Dermis blood vessel endothelial cell (primary cell): Measurements from ENCODE around the gene ERBB2. TPM values are rescaled to one million over a fixed set of nuclear protein-coding genes. Genes with fewer than 3 reads are reported as not detected.
"Not testable (repeated sequence)": the region's sequence is repeated elsewhere in the genome, so short reads cannot be mapped to it uniquely, and the experiment has no call there.

Experiments
- DNase-seq: peaks from one replicate; pipeline ENCODE4 v3.0.0; 2010
- total RNA-seq: library from RNA; depleted of rRNA; stranded (reverse); fragments of >200 nt; gene quantifications from 2 replicates; pipeline ENCODE4 v1.2.3, GENCODE V29; 2014

Gene ERBB2
- total RNA-seq, 1 donor from 2014 or later, result 3.4 TPM

DNA sequence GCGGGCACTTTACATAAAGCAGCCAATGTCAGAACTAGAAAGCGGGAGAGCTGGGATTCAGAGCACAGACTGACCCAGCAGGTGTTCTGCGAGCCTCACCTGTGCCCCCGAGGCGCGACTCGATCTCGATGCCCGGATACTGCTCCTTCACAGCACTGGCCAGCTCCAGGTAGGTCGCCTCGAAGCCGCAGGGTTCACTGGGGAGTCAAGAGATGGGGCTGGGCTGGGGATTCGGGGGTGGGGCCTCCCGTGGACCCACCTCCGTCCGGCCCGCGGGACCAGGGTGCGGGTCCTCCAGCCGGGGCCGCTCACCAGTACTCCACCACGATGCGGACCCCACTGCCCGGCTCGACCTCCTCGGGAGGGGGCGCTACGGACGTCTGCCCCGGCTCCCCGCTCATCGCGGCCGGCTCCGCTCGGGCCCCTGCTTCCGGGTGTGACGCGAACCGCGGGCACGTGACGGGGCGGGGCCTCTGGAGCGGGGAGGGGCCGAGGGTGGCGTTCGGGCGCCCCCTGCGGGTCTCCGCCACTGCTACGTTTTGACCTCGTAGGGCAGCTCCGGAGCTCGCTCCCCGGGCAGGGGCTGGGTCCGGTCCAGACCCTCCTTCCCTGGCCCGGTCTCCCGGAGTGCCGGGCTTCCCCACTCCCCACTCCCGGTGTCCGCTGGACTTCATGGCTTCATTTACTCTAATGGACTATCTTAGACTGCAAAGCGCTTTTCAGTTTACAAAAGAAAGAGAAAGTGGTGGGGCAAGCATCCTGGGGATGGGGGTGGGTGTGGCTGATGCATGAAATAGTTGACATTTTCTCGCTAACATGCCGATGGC lies 30.4 kb downstream of the ERBB2 start, which contains the start of gene MIEN1:
TSS of gene MIEN1 (minus strand) at position 438 of the 827 bp plus-strand sequence. CDS start at position 401, 37 bp downstream.
- peak; percentile 89 for DNase-seq

DNA sequence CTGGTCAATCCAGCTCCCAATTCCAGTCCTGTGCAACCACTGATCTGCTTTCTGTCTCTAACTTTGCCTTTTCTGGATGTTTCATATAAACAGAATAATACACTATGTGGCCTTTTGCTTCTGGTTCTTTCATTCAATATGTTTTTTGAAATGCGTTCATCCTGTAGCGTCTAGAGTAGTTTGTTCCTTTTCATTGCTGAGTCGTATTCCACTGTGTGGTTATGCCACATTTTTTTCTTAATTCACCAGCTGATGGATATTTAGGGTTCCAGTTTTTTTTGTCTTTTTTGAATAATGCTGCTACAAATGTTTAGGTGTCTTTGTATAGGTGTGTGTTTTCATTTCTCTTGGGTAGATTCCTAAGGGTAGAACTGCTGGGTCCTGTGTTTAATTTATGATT lies 32.7 kb downstream of the ERBB2 start:
- no peak for DNase-seq

DNA sequence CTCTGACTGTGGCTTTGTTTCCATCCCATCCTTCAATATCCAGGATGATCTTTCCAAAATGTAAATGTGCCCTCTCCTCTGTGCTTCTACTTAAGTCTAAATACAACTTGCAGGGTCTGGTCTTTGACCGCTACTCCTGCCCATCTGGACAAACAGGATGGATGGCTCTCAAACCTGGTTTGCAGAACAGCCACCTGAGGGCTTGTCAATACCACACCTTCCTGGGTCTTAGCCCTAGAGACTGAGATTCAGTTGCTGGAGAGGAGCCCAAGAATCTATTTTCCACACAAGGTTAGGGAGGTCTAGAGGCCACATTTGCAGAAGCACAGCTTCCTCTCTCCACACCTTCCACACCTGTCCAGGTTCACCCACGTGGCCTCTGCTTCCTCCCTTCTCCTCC lies 36.0 kb downstream of the ERBB2 start:
- DNase-seq, result no peak

DNA sequence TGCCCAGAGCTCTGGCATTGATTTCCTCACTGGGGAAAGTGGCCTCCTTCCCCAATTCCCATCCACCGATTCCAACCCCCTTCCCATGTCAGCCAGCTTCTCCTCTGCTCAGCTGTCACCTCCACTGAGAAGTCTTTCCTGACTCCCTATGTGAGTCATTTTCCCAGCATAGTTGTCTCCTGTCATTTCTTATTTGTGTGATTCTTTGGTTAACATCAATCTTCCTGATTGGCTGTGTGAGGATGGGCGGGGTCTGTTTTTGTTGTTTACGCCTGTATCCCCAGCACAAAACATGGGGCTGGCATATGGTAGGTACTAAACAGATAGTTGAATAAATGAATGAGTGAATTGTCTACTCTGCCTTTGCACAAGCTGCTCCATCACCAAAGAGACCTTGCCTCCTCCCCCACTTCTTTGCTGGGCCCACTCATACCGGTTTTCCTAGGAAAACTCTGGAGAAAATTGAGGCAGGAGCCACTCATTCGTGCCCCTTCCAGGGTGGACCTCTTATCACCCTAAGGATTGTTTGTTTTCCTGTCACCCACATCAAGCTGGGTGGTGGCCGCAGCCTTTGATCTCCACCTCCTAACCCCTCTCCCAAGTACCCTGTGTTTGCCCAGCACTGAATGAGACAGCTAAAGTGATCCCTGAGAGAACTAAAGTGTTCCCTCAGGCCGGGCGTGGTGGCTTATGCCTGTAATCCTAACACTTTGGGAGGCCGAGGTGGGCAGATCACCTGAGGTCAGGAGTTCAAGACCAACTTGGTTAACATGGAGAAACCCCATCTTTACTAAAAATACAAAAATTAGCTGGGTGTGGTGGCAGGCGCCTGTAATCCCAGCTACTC lies 36.7 kb downstream of the ERBB2 start:
- DNase-seq, result no peak

DNA sequence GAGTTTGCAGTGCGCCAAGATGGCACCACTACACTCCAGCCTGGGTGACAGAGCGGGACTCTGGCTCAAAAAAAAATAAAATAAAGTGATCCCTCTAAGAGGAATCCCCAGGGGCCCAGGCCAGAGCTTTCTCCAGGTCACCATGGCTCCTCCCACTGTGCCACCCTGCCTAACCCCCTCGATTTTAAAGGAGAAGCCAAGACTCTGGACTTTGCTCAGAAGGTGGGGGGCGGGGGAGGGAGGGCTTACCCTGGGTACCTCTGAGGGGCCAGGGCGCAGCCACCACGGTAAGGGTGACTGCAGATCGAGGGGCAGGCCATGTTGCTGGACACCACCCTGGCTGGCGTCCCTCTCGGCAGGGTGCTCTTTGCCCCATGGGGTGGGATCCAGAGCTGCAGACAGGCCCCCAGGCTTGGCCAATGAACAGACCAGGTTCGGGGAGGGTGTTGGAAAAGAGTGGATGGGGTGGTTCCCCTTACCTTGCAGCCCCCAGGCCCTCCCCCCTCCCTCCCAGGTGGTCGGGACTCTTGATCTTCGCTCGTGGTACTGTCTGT lies 37.4 kb downstream of the ERBB2 start:
- DNase-seq, result no peak

DNA sequence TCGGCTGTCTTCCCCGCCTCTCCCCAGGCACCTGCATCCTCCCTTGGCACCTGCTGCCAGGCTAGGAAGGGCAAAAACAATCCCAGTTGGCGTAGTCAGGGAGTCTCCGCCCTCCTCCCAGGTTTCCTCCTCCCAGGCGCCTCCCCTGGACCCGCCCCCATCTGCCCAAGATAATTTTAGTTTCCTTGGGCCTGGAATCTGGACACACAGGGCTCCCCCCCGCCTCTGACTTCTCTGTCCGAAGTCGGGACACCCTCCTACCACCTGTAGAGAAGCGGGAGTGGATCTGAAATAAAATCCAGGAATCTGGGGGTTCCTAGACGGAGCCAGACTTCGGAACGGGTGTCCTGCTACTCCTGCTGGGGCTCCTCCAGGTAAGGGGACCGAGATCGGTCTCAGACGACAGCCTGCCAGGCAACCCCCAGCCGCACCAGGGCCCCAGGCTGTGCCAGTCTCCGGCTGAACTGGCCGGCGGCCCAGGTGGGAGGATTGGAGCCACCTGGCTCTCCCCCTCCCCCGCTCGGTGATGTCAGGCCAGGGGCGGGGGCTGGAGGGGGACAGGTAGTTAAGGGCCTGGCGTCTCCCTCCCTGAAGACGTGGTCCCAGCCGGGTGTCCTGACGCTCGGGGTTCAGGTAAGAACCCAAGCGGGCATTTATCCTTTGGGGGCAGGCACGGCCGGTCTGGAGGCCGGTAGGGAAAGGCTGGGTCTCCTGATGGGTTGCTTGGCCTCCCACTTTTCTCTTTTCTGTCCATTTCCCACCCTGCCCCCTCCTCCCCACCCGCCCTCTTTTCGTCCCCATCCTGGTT lies 38.1 kb downstream of the ERBB2 start, which contains the start of gene GRB7:
TSS of gene GRB7 (plus strand) at position 179 of the 808 bp plus-strand sequence. CDS start 4,364 bp downstream, outside the sequence.
- DNase-seq, result no peak

DNA sequence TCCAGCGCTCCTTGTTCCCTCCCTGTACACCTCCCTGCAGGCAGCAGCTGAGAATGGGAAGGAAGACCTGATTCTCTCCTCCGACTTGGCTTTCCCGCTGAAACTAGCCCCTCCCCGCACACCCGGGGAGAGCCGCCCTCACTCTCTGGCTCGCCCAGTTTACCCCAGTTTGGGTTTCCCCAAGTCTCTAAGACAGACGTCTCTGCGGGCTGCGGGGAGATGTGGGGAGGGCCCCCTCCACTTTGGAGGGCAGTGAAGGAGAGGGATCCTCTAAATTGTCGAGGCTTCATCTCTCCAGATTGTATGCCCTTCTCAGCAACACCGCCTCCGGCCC lies 38.7 kb downstream of the ERBB2 start:
- no peak for DNase-seq

DNA sequence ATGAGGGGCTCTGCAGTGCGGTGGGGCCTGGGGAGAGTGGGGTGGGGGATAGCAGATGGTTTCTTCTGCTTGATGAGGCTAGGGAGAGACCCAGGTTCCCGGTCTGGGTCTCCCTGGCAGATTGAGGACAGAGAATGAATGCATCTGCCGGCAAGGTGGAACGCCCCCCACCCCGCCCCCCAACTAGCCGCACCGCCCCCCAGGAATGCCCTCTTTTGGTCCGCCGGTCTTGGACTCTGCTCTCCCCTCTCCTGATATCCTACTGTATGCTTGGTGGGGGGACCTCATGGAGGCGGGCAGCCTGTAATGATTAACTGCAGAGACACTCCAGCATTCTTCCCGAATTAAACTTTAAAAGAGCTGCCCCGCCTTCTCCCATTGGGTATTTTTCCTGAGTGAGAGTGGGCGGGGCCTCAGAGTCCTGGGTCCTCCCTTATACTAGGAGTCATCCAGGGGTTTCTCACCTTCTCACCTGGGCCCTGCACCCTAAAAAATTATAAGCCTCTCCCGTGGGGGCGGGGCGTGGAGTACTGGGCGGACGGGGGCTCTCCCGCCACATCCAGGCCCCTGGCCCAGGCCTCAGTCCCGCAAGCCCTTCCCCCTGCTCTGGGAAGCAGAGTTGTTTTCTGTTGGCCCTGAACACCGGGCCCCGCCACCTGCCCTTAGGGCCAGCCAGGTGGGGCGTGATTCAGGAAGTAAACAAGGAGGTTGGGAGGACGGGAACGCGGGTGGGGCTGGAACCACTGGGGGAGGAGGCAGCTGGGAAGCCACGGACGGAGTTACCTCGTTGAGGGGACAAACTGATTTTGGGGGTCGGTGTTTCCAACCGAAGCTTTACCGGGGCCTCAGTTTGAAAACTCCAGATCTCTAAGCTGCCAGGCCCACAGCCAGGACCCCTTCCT lies 39.4 kb downstream of the ERBB2 start:
- DNase-seq, result no peak

DNA sequence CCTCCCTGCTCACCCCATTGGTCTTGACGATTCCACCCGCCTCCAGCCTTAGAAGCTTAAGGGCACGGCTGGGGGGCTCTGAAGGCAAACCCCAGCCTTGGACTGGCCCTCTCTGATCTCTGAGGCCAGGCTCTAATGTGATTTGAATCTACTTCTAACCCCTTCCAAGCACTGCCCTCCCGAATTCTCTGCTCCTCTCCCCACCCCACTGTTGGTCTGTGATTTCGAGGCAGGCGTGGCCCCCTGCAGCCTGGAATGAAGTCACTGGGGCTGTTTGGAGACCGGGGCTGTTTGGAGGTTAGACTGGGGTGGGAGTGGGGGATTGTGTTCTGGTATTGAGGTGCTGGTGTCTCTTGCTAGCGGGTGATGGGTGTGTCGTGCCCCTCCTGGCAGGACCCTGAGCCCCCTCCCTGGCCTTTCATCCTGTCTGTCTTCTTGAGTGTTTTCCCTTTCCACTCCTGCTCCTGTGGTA lies 40.1 kb downstream of the ERBB2 start:
- no peak for DNase-seq

DNA sequence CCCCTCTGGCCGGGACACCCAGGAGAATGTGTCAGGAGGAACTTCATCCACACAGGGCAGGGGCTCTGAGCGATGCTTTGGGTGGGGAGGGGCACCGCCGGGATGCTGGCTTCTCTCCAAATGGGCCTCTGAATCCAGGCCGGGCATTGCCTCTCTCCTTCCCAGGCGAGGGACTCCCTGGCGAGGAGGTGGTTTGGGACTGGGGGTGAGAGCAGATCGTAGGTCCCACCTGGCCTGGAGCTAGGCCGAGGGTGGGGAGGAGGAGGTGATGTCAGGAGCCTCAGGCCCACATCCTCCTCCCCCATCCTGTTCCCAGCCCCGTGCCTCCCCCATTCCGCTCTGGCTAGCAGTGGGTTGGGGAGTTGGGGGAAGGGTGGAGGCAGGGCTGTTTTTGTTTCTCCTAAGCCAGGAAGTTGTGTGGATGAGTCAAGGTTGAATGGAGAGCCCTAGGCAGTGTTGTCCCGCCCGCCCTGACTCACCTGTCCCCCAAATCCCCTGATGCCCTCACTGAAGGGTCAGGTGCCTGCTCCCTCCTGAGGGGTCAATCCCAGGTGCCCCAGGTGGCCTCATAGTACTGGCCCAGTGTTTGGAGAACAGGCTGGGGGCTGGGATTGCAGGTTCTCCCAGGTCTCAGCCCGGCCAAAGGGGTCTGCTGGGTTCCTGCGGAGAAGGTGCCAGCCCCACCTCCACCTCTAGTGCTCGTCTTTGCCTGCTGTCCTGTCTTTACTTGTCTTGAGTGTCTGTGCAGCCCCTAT lies 40.7 kb downstream of the ERBB2 start:
- DNase-seq, result peak; percentile 29

DNA sequence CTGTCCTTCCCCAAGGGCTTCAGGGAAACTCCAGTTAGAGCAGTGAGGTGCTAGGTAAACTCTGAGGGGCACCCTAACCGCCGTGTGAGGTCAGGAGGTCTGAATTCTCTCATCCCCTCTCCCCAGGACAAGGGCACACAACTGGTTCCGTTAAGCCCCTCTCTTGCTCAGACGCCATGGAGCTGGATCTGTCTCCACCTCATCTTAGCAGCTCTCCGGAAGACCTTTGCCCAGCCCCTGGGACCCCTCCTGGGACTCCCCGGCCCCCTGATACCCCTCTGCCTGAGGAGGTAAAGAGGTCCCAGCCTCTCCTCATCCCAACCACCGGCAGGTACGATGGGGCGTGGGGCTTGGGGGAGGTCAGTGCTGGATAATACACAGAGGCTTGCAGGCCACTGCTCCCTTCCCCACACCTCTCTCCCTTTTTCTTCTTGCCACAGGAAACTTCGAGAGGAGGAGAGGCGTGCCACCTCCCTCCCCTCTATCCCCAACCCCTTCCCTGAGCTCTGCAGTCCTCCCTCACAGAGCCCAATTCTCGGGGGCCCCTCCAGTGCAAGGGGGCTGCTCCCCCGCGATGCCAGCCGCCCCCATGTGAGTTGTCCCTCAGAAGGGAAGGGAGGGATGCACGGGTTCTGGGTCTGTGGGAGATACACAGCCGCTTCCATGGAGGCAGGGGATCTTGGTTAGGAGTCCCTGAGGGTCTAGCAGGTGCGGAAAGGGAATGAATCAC lies 42.4 kb downstream of the ERBB2 start:
- DNase-seq, result no peak

DNA sequence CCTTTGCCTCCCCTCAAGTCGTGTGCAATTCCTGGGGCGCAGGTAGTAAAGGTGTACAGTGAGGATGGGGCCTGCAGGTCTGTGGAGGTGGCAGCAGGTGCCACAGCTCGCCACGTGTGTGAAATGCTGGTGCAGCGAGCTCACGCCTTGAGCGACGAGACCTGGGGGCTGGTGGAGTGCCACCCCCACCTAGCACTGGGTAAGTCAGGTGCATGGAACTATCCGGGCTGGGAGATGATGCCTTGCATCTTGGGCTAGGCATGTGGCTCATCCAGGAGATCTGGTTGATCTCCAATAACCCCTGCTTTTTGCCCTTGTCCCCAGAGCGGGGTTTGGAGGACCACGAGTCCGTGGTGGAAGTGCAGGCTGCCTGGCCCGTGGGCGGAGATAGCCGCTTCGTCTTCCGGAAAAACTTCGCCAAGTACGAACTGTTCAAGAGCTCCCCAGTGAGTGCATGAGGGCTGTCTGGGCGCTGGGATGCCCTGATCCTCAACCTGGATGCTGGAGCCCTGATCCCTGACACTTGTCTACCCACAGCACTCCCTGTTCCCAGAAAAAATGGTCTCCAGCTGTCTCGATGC lies 43.1 kb downstream of the ERBB2 start:
- DNase-seq, result no peak

DNA sequence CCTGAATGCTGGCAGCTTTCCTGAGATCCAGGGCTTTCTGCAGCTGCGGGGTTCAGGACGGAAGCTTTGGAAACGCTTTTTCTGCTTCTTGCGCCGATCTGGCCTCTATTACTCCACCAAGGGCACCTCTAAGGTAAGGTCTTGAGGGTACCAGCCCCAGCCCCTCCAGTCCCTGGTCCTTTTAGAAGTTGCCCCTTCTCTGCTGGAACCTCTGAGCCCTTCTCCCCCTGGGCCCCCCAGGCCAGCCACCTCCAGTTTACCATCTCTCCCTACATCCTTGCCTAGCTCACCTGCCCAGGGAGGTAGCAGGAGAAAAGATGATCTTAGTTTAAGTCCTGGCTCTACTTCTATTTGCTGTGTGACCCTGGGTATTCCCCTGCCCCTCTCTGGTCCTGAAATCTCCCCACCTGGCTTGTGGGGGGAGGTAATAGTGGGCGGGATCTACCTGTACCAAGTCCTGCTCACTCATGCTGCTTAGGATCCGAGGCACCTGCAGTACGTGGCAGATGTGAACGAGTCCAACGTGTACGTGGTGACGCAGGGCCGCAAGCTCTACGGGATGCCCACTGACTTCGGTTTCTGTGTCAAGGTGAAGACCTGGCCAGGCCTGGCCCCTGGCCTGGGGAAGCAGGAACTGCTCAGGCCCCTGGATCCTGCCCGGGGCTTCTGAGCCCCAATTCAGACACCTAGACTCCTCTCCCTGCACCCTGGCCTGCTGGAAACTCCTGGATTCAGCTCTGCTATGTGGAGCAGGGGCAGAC lies 44.4 kb downstream of the ERBB2 start:
- no peak for DNase-seq

DNA sequence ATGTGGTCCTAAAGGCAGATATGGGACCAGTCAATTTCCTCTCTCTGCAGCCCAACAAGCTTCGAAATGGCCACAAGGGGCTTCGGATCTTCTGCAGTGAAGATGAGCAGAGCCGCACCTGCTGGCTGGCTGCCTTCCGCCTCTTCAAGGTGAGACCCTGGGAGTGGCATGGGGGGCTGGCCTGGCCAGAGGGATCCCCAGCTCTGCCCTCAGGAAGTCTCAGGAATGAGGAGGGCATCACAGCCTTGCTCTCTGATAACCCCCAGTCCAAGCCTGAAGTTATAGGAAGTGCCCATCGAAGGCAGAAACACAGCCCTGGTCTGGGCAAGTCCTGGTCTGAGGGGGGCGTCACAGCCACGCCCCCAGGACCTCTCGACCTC lies 45.0 kb downstream of the ERBB2 start:
- no peak for DNase-seq

DNA sequence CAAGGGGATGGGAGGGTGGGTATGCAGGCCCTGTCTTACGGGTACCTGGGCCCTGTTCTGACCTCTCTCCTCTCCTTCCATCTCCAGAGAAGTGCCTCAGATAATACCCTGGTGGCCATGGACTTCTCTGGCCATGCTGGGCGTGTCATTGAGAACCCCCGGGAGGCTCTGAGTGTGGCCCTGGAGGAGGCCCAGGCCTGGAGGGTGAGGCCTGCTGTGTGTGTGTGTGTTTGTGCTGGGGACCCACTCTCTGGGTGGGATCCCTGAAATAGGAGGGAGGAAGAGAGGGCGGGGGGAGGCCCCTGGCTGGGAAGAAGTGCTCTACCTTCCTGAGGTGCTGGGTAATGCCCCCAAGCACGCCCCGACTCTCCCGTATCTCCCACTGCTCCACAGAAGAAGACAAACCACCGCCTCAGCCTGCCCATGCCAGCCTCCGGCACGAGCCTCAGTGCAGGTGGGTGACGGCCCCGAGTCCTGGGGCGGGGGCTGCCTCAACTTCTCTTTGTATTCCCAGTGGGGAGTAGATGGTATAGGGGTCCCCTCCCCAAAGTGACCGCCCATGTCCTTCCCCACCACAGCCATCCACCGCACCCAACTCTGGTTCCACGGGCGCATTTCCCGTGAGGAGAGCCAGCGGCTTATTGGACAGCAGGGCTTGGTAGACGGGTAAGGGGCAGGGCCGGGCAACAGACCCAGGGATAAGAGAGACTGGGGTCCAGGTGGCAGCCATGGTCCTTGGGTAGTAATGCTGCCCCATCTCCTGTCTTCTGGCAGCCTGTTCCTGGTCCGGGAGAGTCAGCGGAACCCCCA lies 45.7 kb downstream of the ERBB2 start:
- no peak for DNase-seq

DNA sequence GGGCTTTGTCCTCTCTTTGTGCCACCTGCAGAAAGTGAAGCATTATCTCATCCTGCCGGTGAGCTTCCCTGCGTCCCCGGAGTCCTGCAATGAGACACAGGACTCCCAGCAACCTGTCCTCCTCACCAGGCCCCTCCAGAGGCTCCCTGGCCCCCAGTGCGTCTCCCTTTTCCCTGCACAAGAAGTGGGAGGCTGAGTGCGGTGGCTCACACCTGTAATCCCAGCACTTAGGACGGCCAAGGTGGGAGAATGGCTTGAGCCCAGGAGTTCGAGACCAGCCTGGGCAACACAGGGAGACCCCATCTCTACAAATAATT lies 46.2 kb downstream of the ERBB2 start:
- no peak for DNase-seq

DNA sequence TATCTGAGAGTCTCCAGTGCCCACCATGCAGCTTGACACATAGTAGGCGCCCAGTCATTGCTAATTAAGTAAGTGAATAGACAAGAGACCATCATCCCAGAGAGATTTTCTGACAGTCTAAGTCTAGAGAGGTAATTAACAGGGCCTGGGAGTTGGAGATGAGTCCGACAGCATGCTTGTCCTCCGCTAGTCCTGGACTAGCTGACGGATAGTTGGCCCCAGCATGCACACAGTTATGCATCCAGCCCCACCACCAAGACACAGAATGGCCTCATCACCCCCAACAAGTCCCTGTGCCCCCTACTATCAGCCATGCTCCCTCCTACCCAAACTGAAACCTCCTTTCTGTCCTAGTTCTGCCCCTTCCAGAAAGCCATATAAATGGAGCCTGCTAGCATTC lies 47.9 kb downstream of the ERBB2 start:
- DNase-seq, result no peak

DNA sequence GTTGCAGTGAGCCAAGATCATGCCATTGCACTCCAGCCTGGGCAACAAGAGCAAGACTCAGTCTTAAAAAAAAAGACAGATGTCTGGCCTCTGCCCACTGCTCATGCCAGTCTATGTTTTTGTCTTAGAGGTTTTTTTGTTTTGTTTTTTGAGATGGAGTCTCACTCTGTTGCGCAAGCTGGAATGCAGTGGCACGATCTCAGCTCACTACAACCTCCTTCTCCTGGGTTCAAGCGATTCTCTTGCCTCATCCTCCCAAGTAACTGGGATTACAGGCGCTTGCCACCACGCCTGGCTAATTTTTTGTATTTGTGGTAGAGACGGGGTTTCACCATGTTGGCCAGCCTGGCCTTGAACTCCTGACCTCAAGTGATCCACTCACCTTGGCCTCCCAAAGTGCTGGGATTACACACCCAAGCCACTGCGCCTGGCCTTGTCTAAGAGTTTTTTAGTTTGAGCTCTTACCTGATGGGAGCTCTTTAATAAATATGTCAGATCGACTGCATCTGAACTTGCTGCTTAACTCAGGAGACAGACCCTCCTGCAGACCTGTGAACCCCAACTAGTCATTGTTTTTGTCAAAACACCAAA lies 48.7 kb downstream of the ERBB2 start:
- DNase-seq, result not testable (repeated sequence)
